SU-DHL-6 (cell line): ENCODE results near the gene HIGD2B.
"Not testable (repeated sequence)": the region's sequence is repeated elsewhere in the genome, so short reads cannot be mapped to it uniquely, and the experiment has no call there.

Experiments used
- H2AFZ ChIP-seq: fragments of 200-600 bp; sonication (generic); 2 replicates; pipeline ENCODE4 v1.6.1; 2014; ENCODE audit warnings: low read depth, mild to moderate bottlenecking, moderate library complexity, mixed read lengths, antibody characterized with exemption, low read length; ENCODE audit not compliant: severe bottlenecking
- H3F3A ChIP-seq: fragments of 200-600 bp; shearing (Covaris generic); 2 replicates; pipeline ENCODE4 v1.6.0; 2016; ENCODE audit warnings: antibody characterized with exemption, mild to moderate bottlenecking; ENCODE audit not compliant: insufficient read depth
- H3K27ac ChIP-seq: fragments of 200-600 bp; sonication (generic); 2 replicates; pipeline ENCODE4 v1.5.1; 2016; ENCODE audit warnings: low read depth, mild to moderate bottlenecking, low read length, moderate library complexity, mixed read lengths
- H3K27me3 ChIP-seq: fragments of 200-600 bp; sonication (generic), shearing (Covaris generic); 2 replicates; pipeline ENCODE4 v1.6.0; 2014; ENCODE audit warnings: mild to moderate bottlenecking, low read length
- H3K36me3 ChIP-seq: fragments of 200-600 bp; sonication (generic); 2 replicates; pipeline ENCODE4 v1.6.1; 2014; ENCODE audit warnings: mild to moderate bottlenecking, low read length, mixed read lengths
- H3K4me2 ChIP-seq: fragments of 300-600, 200-600 bp; shearing (Covaris generic), sonication (generic); 2 replicates; pipeline ENCODE4 v1.6.0; 2014; ENCODE audit warnings: low read length, low read depth, mild to moderate bottlenecking; ENCODE audit not compliant: poor library complexity, severe bottlenecking
- H3K4me3 ChIP-seq: fragments of 200-600 bp; sonication (generic); 2 replicates; pipeline ENCODE4 v1.5.1; 2014; ENCODE audit warnings: antibody characterized with exemption, low read length, mild to moderate bottlenecking, mixed read lengths; ENCODE audit not compliant: insufficient read depth, poor library complexity, severe bottlenecking
- H3K79me2 ChIP-seq: fragments of 200-600 bp; sonication (generic); 2 replicates; pipeline ENCODE4 v1.6.1; 2014; ENCODE audit warnings: mild to moderate bottlenecking, low read length, moderate library complexity; ENCODE audit not compliant: insufficient read depth
- H3K9ac ChIP-seq: fragments of 200-600 bp; sonication (generic); 2 replicates; pipeline ENCODE4 v1.7.0; 2014; ENCODE audit warnings: mild to moderate bottlenecking, low read length
- H3K9me2 ChIP-seq: fragments of 200-600 bp; sonication (generic); replicated peaks from 2 replicates; pipeline ENCODE4 v1.6.1; 2014; ENCODE audit warnings: low read length; ENCODE audit not compliant: insufficient read depth
- H3K9me3 ChIP-seq: fragments of 200-600 bp; sonication (generic); 2 replicates; pipeline ENCODE4 v1.6.1; 2014; ENCODE audit warnings: low read length, mixed read lengths; ENCODE audit not compliant: insufficient read depth
- H4K20me1 ChIP-seq: fragments of 200-600 bp; sonication (generic); 2 replicates; pipeline ENCODE4 v1.6.1; 2014; ENCODE audit warnings: low read depth, mild to moderate bottlenecking, antibody characterized with exemption, low read length, moderate library complexity, mixed read lengths

HIGD2B gene

DNA sequence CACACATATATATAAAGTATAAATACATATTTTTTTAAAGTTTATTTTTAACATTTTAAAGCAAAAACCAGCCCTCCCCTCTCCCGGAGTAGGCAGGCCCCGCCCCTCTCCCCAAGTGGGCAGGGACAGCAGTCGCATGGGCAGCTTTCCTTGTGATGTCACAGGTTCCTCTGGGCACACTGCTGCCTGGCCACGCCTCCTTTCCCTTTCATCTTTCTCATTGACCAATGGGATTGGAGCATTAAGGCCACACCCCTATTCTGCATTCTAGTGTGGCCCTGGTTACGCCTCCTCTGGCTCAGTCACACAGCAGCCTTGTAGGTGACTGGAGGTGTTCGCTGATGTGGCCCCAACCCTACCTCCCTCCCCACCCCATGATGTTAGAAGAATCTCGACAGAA is 31.6 kb downstream of the HIGD2B start, which contains the start of gene GOLGA6B:
GOLGA6B (plus strand) TSS at position 301 of the 400 bp plus-strand sequence; CDS start at position 342, 41 bp downstream.
- not testable (repeated sequence) for H3K79me2 ChIP-seq, H3K9ac ChIP-seq, H3K4me2 ChIP-seq, H3K9me2 ChIP-seq, H3K27ac ChIP-seq, H3K27me3 ChIP-seq, H3K4me3 ChIP-seq, H3F3A ChIP-seq, H4K20me1 ChIP-seq, H3K36me3 ChIP-seq, H2AFZ ChIP-seq, H3K9me3 ChIP-seq

DNA sequence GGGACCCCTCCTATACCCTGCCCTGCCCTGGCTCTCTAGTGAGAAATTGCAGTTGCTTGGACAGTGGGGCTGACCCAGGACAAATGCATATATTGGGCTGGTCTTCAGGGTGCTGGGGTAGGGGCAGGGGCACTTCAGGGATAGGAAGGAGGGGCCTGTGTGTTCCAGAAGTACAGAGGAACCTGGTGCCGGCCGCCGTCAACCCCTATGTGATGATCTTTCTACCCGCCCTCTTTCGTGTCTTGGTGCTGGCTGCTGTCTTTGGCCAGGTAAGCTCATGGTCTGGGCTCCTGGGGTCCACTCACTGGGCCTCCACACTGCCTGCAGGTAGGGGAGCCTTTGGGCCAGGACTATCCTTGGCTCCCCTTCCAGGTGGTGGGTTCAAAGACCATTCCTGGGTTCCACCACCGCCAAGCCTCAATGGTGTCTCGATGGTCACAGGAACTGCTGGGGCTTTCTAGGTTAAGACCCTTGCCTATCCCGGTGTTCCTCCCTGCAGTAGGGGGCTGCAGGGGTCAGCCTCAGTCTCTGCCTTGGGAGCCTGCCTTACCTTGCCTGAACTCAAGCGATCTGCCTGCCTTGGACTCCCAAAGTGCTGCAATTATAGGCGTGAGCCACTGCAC is 37.2 kb downstream of the HIGD2B start:
- not testable (repeated sequence) for H3K9ac ChIP-seq

DNA sequence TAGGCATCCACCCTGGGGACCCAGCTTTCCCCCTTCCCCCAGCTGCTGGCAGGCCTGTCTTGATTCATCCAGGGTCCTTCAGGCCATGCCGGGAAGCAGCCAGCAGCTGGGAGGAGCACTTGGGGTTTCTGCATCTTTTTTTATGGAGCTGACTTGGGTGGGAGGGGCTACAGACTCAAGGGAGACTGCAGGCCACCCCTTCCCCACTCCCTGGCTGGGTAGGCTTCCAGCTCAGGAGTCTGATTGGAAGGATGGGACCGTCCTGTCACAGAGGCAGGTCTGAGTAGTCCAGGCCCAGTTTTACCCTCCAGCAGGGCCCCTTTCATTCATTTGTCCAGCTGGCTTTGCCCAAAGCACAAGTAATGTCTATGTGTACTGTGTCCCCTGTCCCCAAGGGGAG is 43.7 kb downstream of the HIGD2B start:
- not testable (repeated sequence) for H3K4me2 ChIP-seq, H3K9me3 ChIP-seq, H3K36me3 ChIP-seq, H2AFZ ChIP-seq, H3F3A ChIP-seq, H4K20me1 ChIP-seq, H3K9me2 ChIP-seq, H3K27me3 ChIP-seq, H3K4me3 ChIP-seq, H3K79me2 ChIP-seq, H3K27ac ChIP-seq, H3K9ac ChIP-seq

More for the DNA sequence above, 37.2 kb downstream of the HIGD2B start:
- not testable (repeated sequence) for H3K79me2 ChIP-seq, H3K9me2 ChIP-seq, H3K4me2 ChIP-seq, H3K27me3 ChIP-seq, H3K9me3 ChIP-seq, H4K20me1 ChIP-seq, H2AFZ ChIP-seq, H3K4me3 ChIP-seq, H3K27ac ChIP-seq, H3F3A ChIP-seq, H3K36me3 ChIP-seq

DNA sequence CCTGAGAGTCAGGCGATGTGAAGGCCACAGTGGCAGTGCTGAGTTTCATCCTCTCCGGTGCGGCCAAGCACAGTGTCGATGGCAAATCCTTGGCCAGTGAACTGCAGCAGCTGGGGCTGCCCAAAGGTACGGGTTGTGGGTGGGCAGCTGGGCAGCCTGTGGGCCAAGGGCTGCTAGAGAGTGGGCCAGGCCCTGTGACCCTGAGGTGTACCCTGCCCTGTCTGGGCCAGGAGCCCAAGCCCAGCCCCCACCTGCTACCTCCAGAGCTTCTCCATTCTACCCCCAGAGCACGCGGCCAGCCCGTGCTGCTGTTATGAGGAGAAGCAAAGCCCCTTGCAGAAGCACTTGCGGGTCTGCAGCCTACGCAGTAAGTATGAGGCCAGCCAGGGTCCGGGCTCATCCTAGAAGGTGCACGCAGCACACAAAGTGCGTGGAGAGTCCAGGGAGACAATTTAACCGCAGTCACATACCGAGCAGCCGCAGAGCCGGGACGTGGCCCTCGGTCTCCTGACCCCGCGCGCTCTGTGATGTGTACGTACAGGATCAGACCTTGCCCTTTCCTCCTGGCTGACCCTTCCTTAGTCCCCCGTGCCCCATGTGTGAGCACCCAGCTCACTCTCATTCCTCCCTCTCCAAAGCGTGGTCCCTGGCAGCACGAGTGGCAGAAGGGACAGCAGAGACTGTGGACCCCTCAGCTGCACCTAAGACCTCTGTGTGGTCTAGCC is 46.1 kb downstream of the HIGD2B start:
- not testable (repeated sequence) for H3K36me3 ChIP-seq, H3K9ac ChIP-seq, H3K4me3 ChIP-seq, H3K27ac ChIP-seq, H2AFZ ChIP-seq, H3K4me2 ChIP-seq, H3F3A ChIP-seq, H3K9me3 ChIP-seq, H3K27me3 ChIP-seq, H3K79me2 ChIP-seq, H4K20me1 ChIP-seq, H3K9me2 ChIP-seq

DNA sequence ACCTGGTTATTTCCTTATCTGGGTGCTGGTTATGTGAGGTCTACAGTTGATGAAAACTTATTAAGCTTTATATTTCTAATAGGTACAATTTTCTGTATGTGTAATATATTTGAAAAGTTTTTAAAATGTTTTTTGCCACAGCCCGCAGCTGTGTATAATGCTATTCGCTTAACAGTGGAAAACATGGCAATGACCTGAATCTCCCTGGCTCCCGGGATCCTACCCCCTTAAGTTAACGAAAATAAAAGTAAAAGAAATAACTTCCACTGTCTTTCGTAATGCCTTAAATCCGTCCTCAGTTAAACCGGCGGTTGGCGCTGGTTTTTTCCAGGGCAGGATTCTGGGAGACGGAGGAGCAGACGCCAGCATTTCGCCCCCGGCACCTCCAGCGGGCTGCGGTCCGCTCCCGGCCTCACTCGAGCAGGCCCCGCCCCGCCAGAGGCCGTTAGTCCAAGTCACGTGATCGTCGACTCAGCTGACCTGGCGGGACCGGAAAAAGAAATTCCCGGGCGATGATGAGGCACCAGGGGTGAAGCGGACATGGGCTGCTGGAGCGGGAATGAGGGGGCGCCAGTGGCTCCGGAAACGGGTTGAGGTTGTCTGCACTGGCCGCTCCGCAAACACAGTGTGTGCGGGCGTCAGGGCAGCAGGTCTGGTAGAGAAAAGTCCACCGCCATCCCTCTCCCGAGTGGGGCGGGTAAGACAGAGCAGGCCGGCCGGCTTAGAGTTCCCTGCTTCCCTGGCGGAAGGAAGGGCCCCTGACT is 49.3 kb downstream of the HIGD2B start:
- not testable (repeated sequence) for H3K79me2 ChIP-seq, H3K27me3 ChIP-seq, H2AFZ ChIP-seq, H3K9me2 ChIP-seq, H3K4me3 ChIP-seq, H3K27ac ChIP-seq, H3K36me3 ChIP-seq, H3K9me3 ChIP-seq, H4K20me1 ChIP-seq, H3F3A ChIP-seq
- Histone ChIP-seq H3K9ac (0 out of 2 replicates have a peak overlapping the region, but pooled peaks have one; percentile 18), H3K4me2 (peak overlapping the region; percentile 41)

DNA sequence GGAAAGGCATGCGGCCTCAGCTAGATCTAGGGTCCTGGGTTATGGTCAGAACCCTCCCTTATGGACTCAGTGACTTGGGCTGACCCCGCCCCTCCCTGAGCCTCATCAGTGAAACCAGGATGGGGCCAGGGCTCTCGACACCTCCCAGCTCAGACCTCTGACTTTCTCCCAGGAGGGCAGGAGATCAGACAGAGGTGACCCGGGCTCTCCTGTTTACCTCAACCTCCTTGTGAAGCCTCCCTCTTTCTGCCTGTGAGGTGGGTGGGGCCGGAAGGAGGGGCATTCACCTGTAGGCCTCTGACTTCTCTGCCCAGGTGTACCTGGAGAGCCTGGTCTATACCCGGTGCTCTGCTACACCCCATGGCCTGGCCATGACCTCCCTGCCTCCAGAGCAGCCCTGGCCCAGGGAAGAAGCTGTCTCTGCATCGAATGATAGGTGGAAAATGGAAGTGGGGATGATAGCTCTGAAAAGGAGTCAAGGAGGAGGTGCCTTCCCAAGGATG is 56.9 kb downstream of the HIGD2B start:
- not testable (repeated sequence) for H3K27ac ChIP-seq, H2AFZ ChIP-seq, H3K9me3 ChIP-seq, H3K9me2 ChIP-seq, H3K36me3 ChIP-seq, H3K27me3 ChIP-seq, H3K79me2 ChIP-seq, H3F3A ChIP-seq, H4K20me1 ChIP-seq, H3K4me3 ChIP-seq, H3K9ac ChIP-seq, H3K4me2 ChIP-seq
